Ovary (tissue), 9 donors: Measurements from ENCODE around the gene ATXN1. TPM values are rescaled to one million over a fixed set of nuclear protein-coding genes. Genes with fewer than 3 reads are reported as not detected.

Source experiments
- DNase-seq, 5 donors: peaks; one replicate each; pipeline ENCODE4 v3.0.0-alpha.2; 2019 to 2020
- H3K27ac ChIP-seq, 2 donors: fragments of 200-600 bp; one replicate each; pipeline versions ENCODE4 v1.5.1 to v1.8.0; 2019 to 2022
- H3K27me3 ChIP-seq: fragments of 200-600 bp; one replicate; pipeline ENCODE4 v1.8.0; 2022
- H3K36me3 ChIP-seq: fragments of 200-600 bp; sonication (generic); one replicate; pipeline ENCODE4 v1.5.1; 2019
- H3K4me1 ChIP-seq: one replicate; pipeline ENCODE4 v1.8.1; 2013; ENCODE audit warnings: mild to moderate bottlenecking, moderate library complexity; ENCODE audit not compliant: insufficient read depth
- H3K4me3 ChIP-seq: fragments of 200-600 bp; sonication (generic); one replicate; pipeline ENCODE4 v1.5.1; 2017
- H3K9me3 ChIP-seq, 2 donors: fragments of 200-600 bp in 1 of 2; sonication (generic) in 1 of 2; one replicate each; pipeline versions ENCODE4 v1.5.1 to v1.8.1; 2013 to 2019; ENCODE audit warnings: mild to moderate bottlenecking in 1 of 2, moderate library complexity in 1 of 2
- EP300 ChIP-seq: sonication (generic); formaldehyde crosslinking; IDR thresholded peaks from one replicate; pipeline ENCODE4 v1.6.1; 2017; ENCODE audit warnings: antibody characterized with exemption
- POLR2A ChIP-seq: fragments of 450-650 bp; IDR thresholded peaks from one replicate; pipeline ENCODE4 v1.6.1; 2017; ENCODE audit warnings: antibody characterized with exemption, mild to moderate bottlenecking, moderate library complexity
- WGBS, 3 donors: extraction: QIAGEN DNeasy Blood & Tissue Kit in 1 of 3; methylation state at CpG; one replicate each; pipeline versions ENCODE4 v1.1.5 to v1.1.7; 2013 to 2017; 5-methylcytosine and 5-hydroxymethylcytosine counted together
- intact Hi-C, 4 donors: fragments of 100-400 bp; cut with DNase I; formaldehyde crosslinking; loops; one replicate each; pipeline versions ENCODE4 v1.11.0 to v1.15.1; 2022 to 2023
- polyA plus RNA-seq, 2 donors: library from polyadenylated mRNA; stranded (reverse); fragments of 200-250 nt in 1 of 2; fragments of 350-450 nt in 1 of 2; fragmentation: Illumina TruSeq in 1 of 2; extraction: RNeasy Lipid Tissue Mini Kit (QIAGEN cat#74804) in 1 of 2; gene quantifications; one replicate each; pipeline ENCODE4 v1.2.3, GENCODE V29; 2013 to 2014
- total RNA-seq, 7 donors: library from RNA; depleted of rRNA in 2 of 7; stranded (reverse); fragments of >200 nt in 2 of 7; fragmentation: NEBNext Ultra II Directional in 3 of 7; extraction: Animal tissue kit (Norgen Biotek cat#: 25700) in 3 of 7; gene quantifications; one replicate each; pipeline versions ENCODE4 v1.1.0 to v1.2.4, GENCODE V29; 2016 to 2023
- TF ChIP-seq, protein P1 (sequence below), 3 donors: fragments of 450-650 bp in 2 of 3; fragments of 200-600 bp in 1 of 3; IDR thresholded peaks; one replicate each; pipeline versions ENCODE4 v1.5.1 to v1.8.0; 2016 to 2022; ENCODE audit warnings: antibody characterized with exemption in 3 of 3, mild to moderate bottlenecking in 1 of 3
- donor health status: DM: no; HTN: no; CAD: no; lungs with moderate emphysema.
- donor health status: DM: no; HTN: no; CAD: no.
- donor health status: Bipolar disorder and iron deficiency.
- donor health status: DM: yes; HTN: yes; CAD: no.
- donor health status: DM: no; HTN: no; CAD: no.
- donor health status: DM: yes; HTN: yes; CAD: no.

Gene ATXN1
- total and polyA plus RNA-seq, 9 donors = 7.3 to 38.2 (median 30.4) TPM

DNA sequence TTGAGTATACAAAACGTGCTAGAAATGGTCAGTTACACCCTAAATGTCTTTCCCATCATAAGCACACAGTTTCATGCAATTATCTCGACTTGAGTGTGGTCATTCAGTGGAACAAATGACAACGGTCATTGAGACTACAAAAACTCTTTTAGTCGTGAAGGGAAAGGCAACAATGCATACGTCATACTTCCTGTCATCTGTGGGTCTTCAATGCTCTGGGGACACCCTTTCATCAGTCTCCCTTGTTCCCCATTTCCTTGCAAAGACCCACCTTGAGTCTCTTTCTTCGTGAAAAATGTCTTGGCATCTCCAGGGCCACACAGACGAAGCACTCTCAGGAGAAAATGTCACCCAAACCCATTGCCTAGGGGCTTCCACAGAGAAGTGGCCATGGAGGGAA, 284.4 kb downstream of the ATXN1 start:
- WGBS, 3 donors = 93 to 94% (median 93%) methylated on average over 7 of the region's 7 CpGs
- intact Hi-C loops = no loop called here
- Histone ChIP-seq H3K36me3 (no peaks in the 10 kb centered on the region), H3K9me3 (no peaks in the 10 kb centered on the region), H3K27me3 (no peaks in the 10 kb centered on the region), H3K4me3 (no peak overlapping the region), H3K27ac (no peak overlapping the region), H3K4me1 (peaks cover 2% of the 10 kb centered on the region)
- no peak for DNase-seq
- TF ChIP-seq EP300 (no peak), POLR2A (no peak)
- TF ChIP-seq, protein P1, sequence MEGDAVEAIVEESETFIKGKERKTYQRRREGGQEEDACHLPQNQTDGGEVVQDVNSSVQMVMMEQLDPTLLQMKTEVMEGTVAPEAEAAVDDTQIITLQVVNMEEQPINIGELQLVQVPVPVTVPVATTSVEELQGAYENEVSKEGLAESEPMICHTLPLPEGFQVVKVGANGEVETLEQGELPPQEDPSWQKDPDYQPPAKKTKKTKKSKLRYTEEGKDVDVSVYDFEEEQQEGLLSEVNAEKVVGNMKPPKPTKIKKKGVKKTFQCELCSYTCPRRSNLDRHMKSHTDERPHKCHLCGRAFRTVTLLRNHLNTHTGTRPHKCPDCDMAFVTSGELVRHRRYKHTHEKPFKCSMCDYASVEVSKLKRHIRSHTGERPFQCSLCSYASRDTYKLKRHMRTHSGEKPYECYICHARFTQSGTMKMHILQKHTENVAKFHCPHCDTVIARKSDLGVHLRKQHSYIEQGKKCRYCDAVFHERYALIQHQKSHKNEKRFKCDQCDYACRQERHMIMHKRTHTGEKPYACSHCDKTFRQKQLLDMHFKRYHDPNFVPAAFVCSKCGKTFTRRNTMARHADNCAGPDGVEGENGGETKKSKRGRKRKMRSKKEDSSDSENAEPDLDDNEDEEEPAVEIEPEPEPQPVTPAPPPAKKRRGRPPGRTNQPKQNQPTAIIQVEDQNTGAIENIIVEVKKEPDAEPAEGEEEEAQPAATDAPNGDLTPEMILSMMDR (IDR thresholded peaks at IDR 0.05) = no peak

DNA sequence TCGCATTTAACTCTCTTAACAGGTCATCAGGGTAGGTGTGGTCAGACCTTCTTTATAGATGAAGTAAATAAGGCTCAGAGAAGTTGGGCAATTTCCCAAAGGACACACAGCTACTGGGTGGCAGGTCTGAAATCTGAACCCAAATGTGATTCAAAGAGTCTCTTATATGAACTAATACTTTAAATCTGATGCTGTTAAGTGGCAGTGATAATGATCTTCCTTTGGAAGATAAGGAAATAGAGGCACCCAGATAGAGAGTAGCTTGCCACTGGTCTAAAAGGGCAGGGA, 285.8 kb downstream of the ATXN1 start:
- no peak overlapping the region for H3K27ac ChIP-seq
- DNase-seq = no peak
- H3K27me3 ChIP-seq = no peaks in the 10 kb centered on the region
- H3K4me1 ChIP-seq = peaks cover 4% of the 10 kb centered on the region
- TF ChIP-seq POLR2A (no peak), EP300 (no peak)
- TF ChIP-seq, protein P1 (IDR thresholded peaks at IDR 0.05) = no peak
- intact Hi-C loops = no loop called here
- no peaks in the 10 kb centered on the region for H3K36me3 ChIP-seq
- WGBS, 3 donors = 97 to 99% (median 97%) methylated on average over 1 of the region's 1 CpG
- H3K9me3 ChIP-seq = no peaks in the 10 kb centered on the region
- H3K4me3 ChIP-seq = no peak overlapping the region

DNA sequence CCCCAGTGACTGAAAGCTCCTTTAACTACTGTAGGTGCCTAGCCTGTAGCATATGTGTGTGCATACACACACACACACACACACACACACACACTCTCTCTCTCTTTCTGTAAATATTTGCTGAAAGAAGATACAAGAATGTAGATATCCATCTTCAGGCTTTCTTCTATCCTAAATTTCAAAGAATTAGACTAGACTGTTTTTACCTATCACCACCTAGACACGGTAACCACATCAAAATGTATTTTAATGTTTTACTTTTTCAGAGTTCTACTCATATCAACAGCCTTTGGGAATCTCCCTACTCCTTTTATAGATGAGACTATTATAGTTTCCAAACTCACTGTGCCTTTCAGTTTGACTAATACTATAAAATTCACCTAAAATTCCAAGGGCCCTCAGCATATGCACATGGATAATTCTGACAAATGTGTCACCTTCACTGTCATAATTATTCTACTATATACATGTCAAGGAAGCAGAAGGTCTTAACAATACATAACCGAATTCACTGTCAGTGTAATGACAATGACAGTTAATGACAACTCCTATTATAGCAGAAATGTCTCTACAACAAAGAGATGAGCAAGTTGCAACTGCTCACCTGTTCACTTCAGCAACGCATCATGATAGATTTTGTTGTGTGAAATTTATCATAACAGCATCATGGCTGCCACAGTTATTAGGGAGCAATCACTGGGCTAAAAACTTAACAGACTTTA, 286.3 kb downstream of the ATXN1 start:
- Histone ChIP-seq H3K27ac (no peak overlapping the region), H3K4me1 (peaks cover 4% of the 10 kb centered on the region), H3K4me3 (no peak overlapping the region), H3K9me3 (no peaks in the 10 kb centered on the region), H3K27me3 (no peaks in the 10 kb centered on the region), H3K36me3 (no peaks in the 10 kb centered on the region)
- WGBS, 3 donors = 92 to 95% (median 95%) methylated on average over 3 of the region's 3 CpGs
- intact Hi-C loops = no loop called here
- no peak for DNase-seq
- TF ChIP-seq, protein P1 (IDR thresholded peaks at IDR 0.05) = no peak
- no peak for TF ChIP-seq EP300

DNA sequence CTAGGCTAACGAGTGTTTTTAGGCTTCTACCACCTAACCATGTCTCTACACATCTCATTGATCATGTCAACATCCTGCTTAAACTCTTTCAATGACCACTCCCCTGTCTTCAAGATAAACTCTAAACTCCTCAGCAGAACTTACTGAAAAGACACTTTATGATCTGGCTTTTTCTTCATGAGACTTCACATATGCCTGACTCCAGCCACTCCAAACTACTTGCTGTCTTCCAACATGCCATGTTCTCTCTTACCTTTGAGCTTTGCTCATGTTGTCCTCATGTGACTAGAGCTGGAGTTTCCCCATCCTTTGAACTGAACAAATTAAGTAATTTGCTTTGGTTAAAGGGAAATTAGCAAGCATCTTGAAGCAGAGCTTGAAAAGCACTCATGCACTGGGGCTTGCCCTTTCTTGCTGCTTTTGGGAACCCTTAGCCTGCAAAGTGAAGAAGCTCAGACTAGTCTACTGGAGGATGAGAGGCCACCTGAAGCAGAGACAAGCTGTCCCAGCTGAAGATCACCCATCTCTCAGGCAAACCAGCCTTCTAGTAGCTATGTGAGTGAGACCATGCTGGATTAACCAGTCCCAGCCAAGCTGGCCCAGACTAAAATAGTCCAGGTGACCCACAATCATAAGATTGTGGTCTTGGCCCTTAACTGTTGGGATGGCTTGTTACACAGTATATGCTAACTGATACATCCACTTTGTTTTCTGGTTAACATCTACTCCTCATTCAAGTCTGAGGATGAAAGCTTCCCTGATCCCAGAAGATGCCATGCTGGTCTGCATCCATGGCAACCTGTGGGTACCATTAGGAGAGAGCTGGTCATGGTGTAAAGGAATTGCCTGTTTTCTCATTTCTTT, 287.1 kb downstream of the ATXN1 start:
- WGBS, 3 donors = 95 to 98% (median 97%) methylated on average over 1 of the region's 1 CpG
- TF ChIP-seq, protein P1 (IDR thresholded peaks at IDR 0.05) = no peak
- Histone ChIP-seq H3K36me3 (no peaks in the 10 kb centered on the region), H3K27me3 (no peaks in the 10 kb centered on the region), H3K27ac (no peak overlapping the region), H3K4me3 (no peak overlapping the region), H3K4me1 (peaks cover 4% of the 10 kb centered on the region), H3K9me3 (no peaks in the 10 kb centered on the region)
- intact Hi-C loops = no loop called here
- no peak for DNase-seq
